GM21515 (cell line): ENCODE measurements around the gene NELL1.

Experiments
- ATAC-seq: cut with Tn5 transposase; IDR thresholded peaks from one replicate; pipeline ENCODE4 v1.9.1; 2021; ENCODE audit not compliant: unreplicated experiment

Gene NELL1

DNA sequence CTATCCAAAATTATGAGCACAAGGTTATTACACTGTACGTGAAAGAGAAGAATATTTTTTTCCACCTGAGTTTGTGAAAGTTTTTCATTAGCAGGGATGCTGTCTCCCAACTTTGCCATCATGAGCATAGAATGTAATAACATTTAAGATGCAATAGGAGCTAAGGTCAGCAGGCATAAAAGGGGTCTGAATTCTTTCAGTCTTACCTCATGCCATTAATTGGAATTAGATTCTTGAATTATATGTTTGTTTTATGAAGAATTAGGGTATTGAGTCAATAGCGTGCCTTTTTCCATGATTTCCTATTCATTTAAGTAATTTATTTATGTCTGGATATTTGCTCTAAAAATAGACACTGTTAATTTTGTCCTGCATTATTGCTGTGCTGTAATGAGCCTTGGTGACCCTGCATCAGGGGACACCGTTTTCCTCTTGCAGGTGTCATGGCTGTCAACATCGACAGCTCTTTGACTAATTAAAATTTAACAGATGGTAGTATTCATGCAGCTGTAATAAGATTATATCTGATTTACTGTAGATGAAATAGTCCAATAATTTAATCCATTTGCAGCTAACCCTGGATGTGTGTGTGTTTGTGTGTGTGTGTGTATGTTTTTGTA is 637.5 kb downstream of the NELL1 start:
- ATAC-seq: no peak

GRCh38 chr11:21307874-21308273 is 638.5 kb downstream of the NELL1 start:
- no peak for ATAC-seq

GRCh38 chr11:21316591-21316990 is 647.2 kb downstream of the NELL1 start:
- ATAC-seq: no peak

- ATAC-seq: no peak
Measured at GRCh38 chr11:21321072-21321471, 651.7 kb downstream of the NELL1 start.

- no peak for ATAC-seq
Measured at GRCh38 chr11:21321530-21321929, 652.1 kb downstream of the NELL1 start.

GRCh38 chr11:21323617-21324016 is 654.2 kb downstream of the NELL1 start:
- no peak for ATAC-seq

- no peak for ATAC-seq
Measured at GRCh38 chr11:21343204-21343603, 673.8 kb downstream of the NELL1 start.

GRCh38 chr11:21346361-21346760 is 677.0 kb downstream of the NELL1 start:
- ATAC-seq: no peak

DNA sequence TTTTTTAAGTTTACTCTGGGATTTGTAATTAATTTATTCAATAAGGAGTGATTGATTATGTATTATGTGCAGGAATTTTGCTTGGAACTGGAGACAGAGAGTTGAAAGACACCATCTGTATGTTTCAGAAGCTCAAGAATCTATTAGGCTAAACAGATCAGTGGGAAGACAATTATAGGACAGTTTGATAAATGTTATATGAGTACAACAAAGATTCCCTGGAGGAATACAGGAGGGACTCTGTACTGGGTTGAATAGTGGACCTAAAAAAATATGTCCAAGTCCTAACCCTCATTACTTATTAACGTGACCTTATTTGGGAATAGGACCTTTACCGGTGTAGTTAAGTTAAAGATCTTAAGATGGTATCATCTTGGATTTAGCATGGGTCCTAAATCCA is 681.2 kb downstream of the NELL1 start:
- ATAC-seq: no peak

GRCh38 chr11:21353425-21353824 is 684.0 kb downstream of the NELL1 start:
- no peak for ATAC-seq

- ATAC-seq: no peak
Measured at GRCh38 chr11:21364866-21365624, 695.7 kb downstream of the NELL1 start.

GRCh38 chr11:21369947-21370346 is 700.6 kb downstream of the NELL1 start:
- ATAC-seq: no peak

GRCh38 chr11:21371044-21371443 is 701.7 kb downstream of the NELL1 start:
- ATAC-seq: no peak

GRCh38 chr11:21372672-21373071 is 703.3 kb downstream of the NELL1 start:
- ATAC-seq: no peak

DNA sequence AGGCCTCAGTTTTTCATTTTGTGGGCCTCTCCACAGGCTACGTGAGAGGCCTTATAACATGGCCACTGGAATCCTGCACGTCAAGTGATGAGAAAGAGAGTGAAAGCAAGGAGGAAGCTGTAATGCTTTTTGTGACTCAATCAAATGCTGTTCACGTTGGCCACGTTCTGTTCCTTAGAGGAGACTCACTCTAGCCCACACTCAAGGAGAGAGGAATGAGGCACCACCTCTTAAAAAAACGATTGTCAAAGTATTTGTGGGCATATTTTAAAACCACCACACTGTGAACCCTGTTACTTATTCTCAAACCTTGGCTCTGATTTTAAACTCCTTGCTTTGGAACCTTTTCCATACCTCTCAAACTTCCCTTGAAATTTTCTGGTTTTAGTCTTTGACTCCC is 705.0 kb downstream of the NELL1 start:
- no peak for ATAC-seq

DNA sequence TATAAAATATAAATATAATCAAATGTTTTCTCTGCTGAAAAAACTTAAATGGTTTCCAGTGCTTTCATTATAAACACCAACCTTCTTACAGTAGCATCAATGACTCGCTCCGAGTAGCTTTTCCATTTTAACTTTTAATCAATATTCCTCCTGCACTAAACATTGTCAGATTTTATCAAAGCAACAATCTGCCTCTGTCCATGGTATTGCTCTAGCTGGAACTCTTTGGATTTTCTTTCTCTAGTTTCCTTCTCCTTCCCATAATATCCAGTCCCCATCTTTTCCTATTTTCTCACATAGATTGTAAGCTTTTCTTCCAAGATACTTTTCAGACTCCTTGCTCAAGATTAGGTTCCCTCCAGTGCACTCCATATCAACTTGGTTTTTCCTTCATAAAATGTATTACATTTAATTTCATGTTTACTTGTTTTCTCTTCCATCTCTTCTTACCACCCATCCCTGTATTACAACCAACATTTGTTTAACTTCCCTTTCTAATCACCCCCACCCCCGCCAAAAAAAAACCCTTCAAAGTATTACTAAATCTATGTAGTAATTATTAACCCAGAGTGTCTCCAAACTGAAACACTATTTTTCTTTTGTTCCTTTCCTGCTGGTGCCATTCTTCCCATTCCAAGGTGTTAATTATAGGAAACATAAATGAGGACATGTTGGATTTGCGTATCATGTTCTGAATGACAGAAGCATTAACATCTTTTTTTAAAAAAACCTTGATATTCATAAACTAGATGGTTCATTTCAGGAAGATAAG is 716.5 kb downstream of the NELL1 start:
- ATAC-seq: no peak

DNA sequence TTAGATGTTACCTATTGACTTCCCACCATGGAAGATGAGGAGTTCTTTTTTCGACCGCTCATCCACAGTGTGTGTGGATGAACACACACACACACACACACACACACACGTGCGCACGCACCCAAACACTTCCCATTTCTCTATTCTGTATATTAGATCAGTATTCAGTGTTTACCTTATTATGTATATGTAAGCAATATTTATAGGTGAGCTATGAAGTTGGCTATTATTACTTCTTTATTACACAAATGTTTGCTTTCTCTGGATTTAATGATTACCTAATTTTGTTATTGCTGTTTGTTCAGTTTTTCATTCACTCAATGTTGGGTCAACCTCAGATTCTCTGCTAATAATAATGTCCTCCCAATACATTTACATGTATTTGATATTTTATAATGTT is 721.0 kb downstream of the NELL1 start:
- no peak for ATAC-seq

- no peak for ATAC-seq
Measured at GRCh38 chr11:21396342-21397008, 727.1 kb downstream of the NELL1 start.

DNA sequence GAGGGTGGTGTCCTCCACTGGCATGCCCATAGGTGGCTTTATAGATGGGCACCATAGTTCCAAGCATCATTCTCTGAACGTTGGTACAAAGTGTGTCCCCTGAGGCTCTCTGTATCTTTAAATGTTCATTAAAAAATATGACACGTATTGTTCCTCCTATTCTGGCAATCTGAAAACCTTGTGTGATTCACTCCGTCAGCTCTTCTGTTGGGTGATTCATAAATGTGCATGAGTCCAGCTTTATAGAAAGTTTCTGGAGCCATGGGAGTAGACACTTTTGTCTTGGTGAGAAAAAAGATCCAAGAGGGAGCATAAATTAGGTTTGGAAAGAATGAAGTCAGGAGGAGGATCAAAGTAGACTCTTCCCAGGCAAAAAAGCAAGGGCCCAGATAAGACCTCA is 728.8 kb downstream of the NELL1 start:
- no peak for ATAC-seq

DNA sequence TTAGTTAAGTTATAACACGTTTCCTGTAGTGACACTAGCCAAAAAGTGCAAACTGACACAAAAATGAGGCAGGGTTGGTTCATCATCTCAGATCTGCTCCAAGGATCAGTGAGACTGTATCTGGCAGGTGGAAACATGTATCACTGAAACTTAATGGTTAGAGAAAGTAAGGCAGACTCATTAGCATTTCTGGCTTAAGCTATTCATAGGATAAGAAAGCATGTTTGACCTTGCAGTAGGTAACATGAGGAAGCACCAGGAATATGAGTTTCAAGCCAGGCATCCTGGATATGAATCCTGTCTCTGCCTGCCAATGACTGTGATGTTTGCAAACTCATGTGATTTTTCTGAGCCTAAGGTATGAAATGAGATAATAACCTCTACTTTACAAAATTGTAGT is 732.1 kb downstream of the NELL1 start:
- ATAC-seq: no peak

DNA sequence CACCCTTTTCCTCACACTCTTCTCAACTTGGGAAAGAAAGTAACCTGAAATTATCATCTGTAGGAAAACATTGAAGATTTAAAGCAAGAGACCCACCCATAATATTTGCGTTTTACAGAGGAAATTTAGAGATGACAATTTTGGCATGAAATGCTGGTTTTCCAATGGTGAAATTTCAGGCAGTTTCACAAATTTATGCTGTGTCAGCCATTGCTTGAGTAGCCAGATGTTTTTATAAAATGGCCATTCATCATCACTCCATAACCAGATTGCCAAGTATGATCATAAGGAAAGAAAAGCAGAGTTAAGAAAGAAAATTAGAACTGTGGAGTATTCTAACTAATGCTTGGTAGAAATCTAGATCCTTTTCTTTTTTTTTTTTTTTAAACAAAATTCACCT is 732.9 kb downstream of the NELL1 start:
- no peak for ATAC-seq

DNA sequence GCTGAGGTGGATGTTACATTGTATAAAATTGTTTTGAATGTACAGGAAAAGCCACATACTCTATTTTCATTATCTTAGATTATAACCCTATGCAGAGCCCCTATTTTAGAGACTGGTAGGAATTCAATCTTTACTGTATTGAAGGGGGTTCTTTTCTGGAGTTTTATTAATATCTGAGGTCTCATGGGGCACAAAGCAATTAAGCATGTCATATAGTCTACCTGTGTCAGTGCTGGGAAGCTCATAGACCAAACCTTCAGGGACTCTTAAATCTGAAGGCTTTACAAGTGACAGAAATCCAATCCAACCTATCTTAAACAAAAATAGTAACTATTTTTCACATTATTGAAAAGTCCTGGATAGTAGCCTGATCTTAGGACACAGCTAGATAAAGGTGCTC is 733.7 kb downstream of the NELL1 start:
- no peak for ATAC-seq
